Midbrain (tissue), 1 donor: ENCODE data around the gene ALDH16A1.
A peak's percentile ranks its signal among the peaks of the same experiment; 100 is the strongest.

Source experiments
- DNase-seq: peaks from one replicate; lab custom pipeline; 2025; lab: John Stamatoyannopoulos, UW

Gene ALDH16A1

DNA sequence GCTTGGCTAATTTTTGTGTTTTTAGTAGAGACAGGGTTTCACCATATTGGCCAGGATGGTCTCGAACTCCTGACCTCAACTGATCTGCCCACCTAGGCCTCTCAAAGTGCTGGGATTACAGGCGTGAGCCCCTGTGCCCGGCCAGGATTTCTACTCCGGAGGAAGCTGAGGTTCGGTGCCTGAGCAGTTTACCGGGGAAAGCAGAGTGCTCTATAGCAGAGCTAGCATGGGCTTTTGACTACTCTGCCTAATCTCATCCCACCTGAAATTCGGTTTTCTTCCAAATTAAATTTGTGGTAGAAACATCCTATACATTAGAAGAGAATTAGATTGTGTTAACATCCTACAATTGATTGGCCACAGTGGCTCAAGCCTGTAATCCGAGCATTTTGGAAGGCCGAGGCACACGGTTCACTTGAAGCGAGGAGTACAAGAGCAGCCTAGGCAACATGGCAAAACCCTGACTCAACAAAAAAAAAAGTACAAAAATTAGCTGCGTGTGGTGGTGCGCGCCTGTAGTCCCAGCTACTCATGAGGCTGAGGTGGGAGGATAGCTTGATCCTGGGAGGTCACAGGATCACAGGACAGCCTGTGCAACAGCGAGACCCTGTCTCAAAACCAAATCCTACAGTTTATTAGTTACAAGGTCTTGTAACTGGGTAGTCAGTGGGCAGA is 36.0 kb downstream of the ALDH16A1 start:
- no peak for DNase-seq

DNA sequence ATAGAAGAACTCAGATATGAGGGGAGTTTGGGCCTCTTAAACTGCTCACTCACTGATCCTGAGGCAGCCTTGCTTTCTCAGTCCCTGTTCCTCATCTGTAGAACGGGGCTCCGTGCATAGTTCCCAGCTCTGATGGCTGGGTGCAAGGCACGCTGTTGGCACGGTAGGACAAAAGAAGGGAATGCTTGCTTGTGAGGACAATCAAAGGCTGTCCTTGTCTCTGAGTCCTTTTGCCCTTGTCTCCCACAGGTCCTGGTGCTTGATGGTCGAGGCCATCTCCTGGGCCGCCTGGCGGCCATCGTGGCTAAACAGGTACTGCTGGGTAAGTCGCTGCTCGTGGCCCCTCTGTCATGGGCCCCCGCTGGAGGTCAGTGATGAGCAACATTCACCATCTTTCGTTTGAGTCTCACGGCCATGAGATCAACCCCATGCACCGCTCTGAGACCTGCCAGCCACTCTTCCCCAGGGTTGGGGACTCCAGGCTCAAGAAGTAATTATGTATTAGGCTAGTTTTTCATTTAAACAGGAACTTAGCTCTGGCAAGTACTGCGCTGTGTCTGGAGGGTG is 36.7 kb downstream of the ALDH16A1 start:
- DNase-seq, result no peak

GRCh38 chr19:49490287-49491029 is 37.4 kb downstream of the ALDH16A1 start:
- DNase-seq, result no peak

DNA sequence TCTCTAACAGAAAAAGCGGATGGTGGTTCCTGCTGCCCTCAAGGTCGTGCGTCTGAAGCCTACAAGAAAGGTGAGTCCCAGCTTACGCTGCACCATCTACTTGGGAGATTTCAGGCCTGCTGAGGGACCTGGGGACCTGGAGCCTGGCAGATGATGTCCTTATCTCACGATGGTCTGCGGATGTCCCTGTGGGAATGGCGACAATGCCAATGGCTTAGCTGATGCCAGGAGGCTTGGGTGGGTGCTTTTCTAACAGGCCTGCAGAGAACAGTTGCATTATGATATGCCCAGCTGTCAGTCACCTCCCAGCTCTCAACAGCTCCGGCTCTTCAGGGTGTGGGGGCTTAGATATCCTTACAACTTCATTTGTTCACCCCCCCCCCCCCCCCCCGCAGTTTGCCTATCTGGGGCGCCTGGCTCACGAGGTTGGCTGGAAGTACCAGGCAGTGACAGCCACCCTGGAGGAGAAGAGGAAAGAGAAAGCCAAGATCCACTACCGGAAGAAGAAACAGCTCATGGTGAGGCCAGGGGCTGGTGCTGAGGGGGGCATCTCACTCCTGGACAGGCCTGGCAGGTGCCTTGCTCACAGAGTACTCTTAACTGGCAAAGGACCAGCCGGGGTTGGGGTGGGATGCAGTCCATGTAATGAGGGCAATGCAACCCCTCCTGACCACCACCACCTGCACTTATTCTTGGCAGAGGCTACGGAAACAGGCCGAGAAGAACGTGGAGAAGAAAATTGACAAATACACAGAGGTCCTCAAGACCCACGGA is 38.2 kb downstream of the ALDH16A1 start:
- DNase-seq, result no peak

DNA sequence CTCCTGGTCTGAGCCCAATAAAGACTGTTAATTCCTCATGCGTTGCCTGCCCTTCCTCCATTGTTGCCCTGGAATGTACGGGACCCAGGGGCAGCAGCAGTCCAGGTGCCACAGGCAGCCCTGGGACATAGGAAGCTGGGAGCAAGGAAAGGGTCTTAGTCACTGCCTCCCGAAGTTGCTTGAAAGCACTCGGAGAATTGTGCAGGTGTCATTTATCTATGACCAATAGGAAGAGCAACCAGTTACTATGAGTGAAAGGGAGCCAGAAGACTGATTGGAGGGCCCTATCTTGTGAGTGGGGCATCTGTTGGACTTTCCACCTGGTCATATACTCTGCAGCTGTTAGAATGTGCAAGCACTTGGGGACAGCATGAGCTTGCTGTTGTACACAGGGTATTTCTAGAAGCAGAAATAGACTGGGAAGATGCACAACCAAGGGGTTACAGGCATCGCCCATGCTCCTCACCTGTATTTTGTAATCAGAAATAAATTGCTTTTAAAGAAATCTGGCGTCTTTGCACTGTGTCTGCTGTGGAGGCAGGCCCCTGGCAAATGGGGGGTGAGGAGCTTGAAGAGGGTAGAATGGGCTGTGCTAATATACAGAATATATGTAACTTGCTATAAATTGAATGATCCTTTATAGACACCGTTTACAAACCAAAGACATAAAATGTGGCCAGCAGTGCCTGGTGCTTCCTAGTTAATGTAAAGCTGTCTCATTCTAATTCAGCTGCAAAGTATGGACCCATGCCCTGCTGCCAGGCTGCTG is 39.0 kb downstream of the ALDH16A1 start:
- DNase-seq, result no peak

DNA sequence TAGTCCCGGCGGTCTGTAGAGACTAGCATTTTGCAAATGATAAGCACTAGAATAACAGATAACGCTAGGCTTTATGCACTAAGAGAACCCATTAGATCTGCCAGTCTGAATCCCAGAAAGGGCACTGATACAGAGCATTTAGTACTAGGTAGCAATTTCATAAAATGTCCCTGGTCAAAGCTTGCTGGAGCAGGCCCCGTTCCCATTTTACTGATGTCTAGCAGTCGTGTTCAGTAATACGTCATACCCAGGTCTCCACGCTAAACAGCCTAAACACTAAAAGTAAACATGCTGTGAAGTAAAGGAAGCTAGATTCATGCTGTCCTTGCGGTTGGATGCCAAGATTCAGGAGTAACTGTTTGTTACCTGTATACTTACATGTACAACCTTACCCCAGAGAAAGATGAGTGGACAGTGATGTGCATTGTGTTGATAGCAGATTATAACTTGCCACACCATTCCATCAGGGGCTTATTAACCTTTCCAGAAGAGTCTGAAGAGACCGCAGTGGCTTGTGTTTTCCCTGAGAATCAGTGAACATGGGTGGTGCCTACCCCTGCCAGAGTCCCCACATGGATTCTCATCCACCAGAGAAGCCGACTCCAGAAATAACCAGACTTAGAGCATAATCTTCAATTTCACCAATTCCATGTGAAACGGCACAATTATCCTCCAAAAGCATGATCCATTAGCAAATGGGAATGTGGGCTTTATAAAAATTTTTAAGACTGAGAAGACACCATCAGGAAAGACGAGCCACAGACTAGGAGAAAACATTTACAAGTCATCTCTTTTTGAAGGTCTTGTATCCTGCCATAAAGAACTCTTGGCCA is 39.8 kb downstream of the ALDH16A1 start:
- DNase-seq, result no peak

- DNase-seq, result no peak
Observed at GRCh38 chr19:49496574-49497008, 43.6 kb downstream of the ALDH16A1 start.

DNA sequence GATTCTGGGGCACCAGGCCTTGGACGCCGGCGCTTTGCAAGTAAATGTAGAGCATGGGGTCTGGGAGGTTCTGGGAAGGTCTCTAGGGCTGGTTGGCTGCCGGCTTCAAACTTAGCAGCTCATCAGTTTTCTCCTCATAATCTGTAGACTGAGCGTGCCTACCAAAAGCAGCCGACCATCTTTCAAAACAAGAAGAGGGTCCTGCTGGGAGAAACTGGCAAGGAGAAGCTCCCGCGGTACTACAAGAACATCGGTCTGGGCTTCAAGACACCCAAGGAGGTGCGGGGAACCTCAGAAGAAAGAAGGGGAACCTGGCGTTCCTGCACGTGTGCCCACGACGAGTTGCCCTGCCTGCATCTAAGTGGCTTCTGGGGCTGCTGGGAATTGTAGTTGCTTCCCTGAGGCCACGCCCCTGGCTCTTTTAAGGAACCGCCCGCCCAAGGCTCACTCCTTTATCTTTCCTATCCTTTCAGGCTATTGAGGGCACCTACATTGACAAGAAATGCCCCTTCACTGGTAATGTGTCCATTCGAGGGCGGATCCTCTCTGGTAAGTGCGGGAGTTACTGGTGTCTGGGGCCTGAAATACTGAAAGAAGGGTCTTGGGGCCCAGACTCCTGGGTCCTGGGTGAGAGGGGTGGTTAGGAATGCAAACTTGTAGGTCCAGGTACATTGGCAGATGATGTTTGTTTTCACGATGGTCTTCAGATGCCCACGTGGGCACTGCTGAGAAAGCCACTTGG is 44.2 kb downstream of the ALDH16A1 start:
- peak; percentile 21 for DNase-seq

GRCh38 chr19:49497789-49498103 is 44.7 kb downstream of the ALDH16A1 start:
- no peak for DNase-seq

DNA sequence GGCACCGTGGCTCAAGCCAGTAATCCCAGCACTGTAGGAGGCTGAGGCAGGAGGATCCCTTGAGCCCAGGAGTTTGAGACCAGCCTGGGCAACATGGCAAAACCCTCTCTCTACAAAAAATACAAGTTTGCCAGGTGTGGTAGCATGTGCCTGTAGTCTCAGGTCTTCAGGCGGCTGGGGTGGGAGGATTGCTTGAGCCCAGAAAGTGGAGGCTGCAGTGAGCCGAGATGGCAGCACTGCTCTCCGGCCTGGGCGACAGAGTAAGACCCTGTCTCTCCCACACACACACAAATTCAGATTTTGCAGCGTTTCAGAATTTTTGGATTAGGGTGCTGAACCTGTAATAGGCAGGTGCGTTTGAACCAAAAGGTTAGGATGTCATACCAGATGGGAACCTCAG is 45.5 kb downstream of the ALDH16A1 start:
- DNase-seq, result no peak

DNA sequence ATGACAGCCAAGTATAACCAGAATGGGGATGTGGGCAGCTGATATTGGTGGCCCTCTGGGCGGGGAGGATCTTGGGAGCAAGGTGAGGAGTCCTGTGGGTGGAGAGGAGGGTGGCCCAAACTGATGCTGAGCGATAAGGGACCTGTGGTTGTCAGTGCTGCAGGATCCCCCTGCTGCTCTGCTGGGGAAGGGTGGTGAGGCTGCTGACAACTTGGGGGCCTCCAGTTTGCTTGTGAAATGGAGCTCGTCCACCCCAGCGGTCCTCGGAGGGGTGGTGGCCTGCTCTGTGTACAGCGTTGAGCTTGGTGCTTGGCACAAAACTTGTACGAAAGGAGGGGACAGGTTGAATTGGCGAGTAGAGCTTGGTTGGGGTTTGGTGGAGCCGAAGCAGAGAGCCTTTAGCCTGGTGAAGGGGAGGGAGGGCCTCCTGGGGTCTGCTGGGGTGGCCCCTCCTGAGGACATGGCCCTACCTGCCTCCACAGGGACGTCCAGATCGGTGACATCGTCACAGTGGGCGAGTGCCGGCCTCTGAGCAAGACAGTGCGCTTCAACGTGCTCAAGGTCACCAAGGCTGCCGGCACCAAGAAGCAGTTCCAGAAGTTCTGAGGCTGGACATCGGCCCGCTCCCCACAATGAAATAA is 46.1 kb downstream of the ALDH16A1 start:
- no peak for DNase-seq

DNA sequence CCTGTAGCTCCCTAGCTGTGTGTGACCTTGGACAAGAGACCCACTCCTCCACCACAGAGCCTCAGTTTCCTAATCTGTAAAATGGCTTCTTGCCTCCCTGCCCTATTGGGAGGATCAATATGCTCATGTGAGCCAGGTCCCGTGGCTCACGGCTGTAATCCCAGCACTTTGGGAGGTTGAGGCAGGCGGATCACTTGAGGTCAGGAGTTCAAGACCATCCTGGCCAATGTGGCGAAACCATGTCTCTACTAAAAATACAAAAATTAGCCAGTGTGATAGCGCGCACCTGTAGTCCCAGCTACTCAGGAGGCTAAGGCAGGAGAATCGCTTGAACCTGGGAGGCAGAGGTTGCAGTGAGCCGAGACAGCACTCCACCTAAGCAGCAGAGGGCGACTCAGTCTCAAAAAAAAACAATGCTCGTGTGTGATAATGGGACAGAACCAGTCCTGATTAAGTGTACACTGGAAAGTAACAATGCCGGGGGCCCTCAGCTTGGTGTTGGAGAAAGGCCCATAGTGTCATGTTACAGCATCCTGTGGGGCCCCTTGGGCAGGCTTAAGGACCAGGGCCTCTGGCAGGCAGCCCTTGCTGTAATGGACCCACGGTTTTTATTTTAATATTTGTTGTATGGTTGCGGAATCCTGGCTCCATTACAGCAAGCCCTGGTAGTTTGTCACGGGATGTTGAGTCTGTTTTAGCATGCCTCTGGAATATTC is 50.0 kb downstream of the ALDH16A1 start:
- DNase-seq, result peak; percentile 19

GRCh38 chr19:49503582-49503962 is 50.5 kb downstream of the ALDH16A1 start:
- DNase-seq, result no peak

DNA sequence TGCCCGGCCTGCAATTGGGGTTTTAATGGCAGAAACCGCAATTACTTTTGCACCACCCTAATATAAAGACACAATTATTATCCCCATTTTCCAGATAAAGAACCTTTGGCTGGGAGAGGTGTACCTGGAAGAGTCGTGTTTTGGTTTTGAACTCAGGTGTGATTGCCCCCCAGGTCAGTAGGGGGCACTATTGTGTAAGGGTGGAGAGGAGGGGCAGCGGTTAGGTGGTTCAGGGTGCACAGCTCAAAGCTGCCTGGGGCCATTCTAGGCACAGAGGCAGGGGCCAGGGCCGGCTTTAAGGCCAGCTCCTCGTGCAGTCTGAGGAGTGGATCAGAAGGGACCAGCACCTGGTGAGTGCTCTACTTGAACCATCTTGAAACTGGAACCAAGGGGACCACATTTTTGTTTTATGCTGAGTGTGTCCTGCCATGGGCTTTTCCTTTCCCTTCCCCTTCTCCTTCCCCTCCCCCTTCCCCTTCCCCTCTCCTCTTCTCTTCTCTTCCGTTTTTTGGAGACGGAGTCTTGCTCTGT is 53.6 kb downstream of the ALDH16A1 start:
- peak; percentile 48 for DNase-seq

GRCh38 chr19:49507803-49508494 is 54.9 kb downstream of the ALDH16A1 start:
- DNase-seq, result no peak

GRCh38 chr19:49512970-49513745 is 60.1 kb downstream of the ALDH16A1 start:
- no peak for DNase-seq

DNA sequence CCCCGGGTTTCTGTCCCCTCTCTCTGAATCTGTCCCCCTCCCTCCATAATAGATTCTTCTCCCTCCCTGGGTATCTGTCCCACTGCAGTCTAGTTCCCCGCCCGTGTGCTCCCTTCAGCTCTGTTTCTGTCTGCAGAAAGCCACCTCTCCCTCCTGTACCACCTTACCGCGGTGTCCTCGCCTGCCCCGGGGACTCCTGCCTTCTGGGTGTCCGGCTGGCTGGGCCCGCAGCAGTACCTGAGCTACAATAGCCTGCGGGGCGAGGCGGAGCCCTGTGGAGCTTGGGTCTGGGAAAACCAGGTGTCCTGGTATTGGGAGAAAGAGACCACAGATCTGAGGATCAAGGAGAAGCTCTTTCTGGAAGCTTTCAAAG is 60.7 kb downstream of the ALDH16A1 start:
- no peak for DNase-seq

DNA sequence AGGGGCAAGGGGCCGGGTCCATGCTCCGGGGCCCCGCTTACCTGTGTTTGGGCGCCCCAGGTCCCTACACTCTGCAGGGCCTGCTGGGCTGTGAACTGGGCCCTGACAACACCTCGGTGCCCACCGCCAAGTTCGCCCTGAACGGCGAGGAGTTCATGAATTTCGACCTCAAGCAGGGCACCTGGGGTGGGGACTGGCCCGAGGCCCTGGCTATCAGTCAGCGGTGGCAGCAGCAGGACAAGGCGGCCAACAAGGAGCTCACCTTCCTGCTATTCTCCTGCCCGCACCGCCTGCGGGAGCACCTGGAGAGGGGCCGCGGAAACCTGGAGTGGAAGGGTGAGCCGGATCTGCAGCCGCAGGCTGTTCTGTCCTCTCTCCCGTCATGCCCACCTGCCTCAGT is 61.1 kb downstream of the ALDH16A1 start:
- no peak for DNase-seq
